AG04449 (cell line): ENCODE measurements around the gene GPN2.

Experiments used
- CTCF ChIA-PET: fragments of 350-600 bp; formaldehyde crosslinking; extraction: SDS; loops from one replicate; lab custom pipeline; 2021; ENCODE audit warnings: antibody characterized with exemption; lab: Yijun Ruan, JAX
- POLR2A ChIA-PET: fragments of 400-600, 350-600 bp; formaldehyde crosslinking; extraction: SDS; loops from one replicate; lab custom pipeline; 2020; ENCODE audit warnings: antibody characterized with exemption, inconsistent platforms; lab: Yijun Ruan, JAX
- DNase-seq: peaks from one replicate; pipeline ENCODE4 v3.0.0-alpha.2; 2010; ENCODE audit warnings: low read depth, low spot score
- H3K4me3 ChIP-seq: 2 replicates; pipeline ENCODE4 v1.5.1; 2011; ENCODE audit warnings: low read depth, mild to moderate bottlenecking, control low read depth, low read length
- CTCF ChIP-seq: IDR thresholded peaks from one replicate; pipeline ENCODE4 v1.5.1; 2011; ENCODE audit warnings: mild to moderate bottlenecking, moderate library complexity, low read length, control low read depth, inconsistent platforms; ENCODE audit not compliant: insufficient read depth; ENCODE audit errors: missing control alignments

GPN2 gene

GRCh38 chr1:26922901-26923300, 32.8 kb upstream of the GPN2 start:
- DNase-seq, result no peak
- ChIA-PET CTCF (interaction anchor here (1.2 to 1.3 kb wide), 2 partner anchors 44 to 45 kb away, joined by 3 read pairs; no protein-coding TSS in a partner anchor), POLR2A (no interaction called here)
- TF ChIP-seq CTCF, result no peak
- peak overlapping the region; percentile 91 for H3K4me3 ChIP-seq

DNA sequence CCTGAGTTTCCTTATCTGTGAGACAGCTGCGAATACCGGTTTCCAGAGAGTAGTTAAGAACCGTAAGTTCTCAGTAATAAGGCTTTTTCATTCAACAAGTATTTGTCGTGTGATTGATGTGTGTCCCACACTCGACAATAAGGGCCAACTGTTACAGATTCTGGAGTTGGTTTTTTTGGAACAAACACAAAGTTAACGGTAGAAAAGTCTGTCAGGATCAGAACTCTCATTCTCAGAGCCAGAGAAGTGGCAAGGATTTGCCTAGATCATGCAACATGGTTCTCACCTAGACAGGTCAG, 32.3 kb upstream of the GPN2 start:
- POLR2A ChIA-PET, result interaction anchor here (0.8 kb wide), 1 partner anchor 331 kb away, joined by 3 read pairs; no protein-coding TSS in a partner anchor

DNA sequence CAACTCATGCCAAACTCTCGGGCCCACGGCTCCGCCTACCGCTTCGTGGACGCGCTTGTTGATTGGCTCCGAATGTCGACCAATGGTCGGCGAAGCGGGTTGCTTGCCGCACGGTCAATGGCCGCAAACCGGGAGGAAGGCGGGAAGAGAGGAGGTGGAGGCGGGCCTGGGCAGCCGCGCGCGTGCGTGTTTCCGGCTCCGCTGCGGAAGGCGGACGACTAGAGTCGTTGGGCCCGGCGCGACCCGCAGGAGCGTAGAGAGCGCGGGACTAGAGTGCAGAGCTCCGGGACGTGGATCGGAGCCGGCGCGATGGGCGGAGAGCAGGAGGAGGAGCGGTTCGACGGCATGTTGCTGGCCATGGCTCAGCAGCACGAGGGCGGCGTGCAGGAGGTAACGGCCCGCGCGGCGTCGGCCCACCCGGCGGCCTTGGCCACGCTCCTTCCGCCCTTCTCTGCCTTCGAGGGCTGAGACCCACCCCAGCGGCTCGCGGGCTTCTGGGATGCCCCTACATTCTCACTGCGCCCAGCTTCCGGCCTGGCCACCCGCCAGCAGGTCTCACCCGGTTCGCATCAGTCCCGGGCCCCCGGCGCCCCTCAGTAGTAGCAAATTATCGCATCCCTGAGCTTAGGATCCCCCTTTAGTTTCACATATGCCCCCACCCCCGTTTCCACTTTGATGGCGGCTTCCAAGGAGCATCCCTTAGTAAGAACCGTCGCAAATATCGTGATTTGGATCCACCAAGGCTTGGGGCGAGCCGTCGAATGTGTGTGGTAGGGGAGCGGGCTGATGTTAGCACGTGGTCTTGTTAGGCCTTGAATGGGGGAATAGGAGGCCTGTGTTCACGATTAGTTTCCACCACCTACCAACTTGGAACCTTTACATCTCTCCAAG, 31.7 kb upstream of the GPN2 start, which contains the start of gene NUDC:
TSS of gene NUDC (plus strand) at position 204 of the 891 bp plus-strand sequence. CDS start at position 310, 106 bp downstream.
- POLR2A ChIA-PET, result interaction anchor here (0.7 to 0.9 kb wide), 3 partner anchors 9 to 331 kb away, joined by 3 read pairs; partner anchors contain the start of gene GPN2
- no peak for TF ChIP-seq CTCF
- H3K4me3 ChIP-seq, result peak within 1 kb of the TSS; percentile 91
- DNase-seq, result peak; percentile 80
- CTCF ChIA-PET, result interaction anchor here (0.8 to 1.3 kb wide), 2 partner anchors 45 to 75 kb away, joined by 3 read pairs; no protein-coding TSS in a partner anchor

More for the DNA sequence above, 32.3 kb upstream of the GPN2 start:
- no peak for DNase-seq
- peak overlapping the region; percentile 91 for H3K4me3 ChIP-seq
- no peak for TF ChIP-seq CTCF
- CTCF ChIA-PET, result interaction anchor here (1.3 kb wide), 1 partner anchor 44 kb away, joined by 3 read pairs; no protein-coding TSS in a partner anchor

GRCh38 chr1:26921126-26921539, 31.1 kb upstream of the GPN2 start:
- ChIA-PET CTCF (interaction anchor here (0.7 to 0.8 kb wide), 3 partner anchors 35 to 76 kb away, joined by 3 read pairs; no protein-coding TSS in a partner anchor), POLR2A (interaction anchor here (0.9 kb wide), 1 partner anchor 31 kb away, joined by 3 read pairs; the partner anchor contains the start of gene GPN2)
- TF ChIP-seq CTCF, result no peak
- DNase-seq, result no peak
- peak overlapping the region; percentile 56 for H3K4me3 ChIP-seq

DNA sequence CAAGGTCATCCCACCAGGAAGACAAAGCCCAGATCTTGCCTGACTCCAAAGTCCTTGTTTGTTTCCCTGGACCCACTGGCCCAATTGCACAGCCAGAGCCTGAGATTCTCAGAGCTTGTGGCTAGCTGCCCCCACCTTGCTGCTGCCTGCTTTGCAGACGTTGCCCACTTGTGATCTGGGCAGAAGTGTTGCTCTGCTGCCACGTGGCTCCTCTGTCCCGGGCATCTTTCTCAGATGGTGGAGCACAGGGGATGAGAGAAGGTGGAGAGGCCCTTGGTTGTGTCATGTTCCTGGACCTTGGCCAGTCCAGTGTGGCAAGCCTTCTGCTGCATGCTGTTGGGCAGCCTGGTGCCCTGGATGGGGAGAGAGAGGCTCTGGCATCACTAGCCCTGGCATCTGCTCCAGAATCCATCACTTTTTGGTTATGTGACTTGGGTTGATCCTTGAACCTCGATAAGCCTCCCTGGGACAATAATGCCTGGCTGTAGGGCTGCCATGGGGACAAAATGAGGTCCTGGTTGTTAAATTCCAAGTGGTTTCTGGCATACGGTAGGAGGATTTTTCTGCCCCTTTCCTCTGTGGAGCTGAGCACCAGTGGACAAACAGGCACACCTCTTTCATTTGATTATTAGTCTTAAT, 25.2 kb upstream of the GPN2 start:
- no peak for DNase-seq
- ChIA-PET CTCF (no interaction called here), POLR2A (no interaction called here)
- TF ChIP-seq CTCF, result no peak
- H3K4me3 ChIP-seq, result no peak overlapping the region
